Sigmoid colon (tissue), 4 donors: ENCODE measurements around the gene GBF1.
A peak's percentile ranks its signal among the peaks of the same experiment; 100 is the strongest.

Source experiments
- CTCF ChIP-seq, 4 experiments: fragments of 450-650 bp in 3 of 4; fragments of 200-600 bp in 1 of 4; IDR thresholded peaks; one replicate each; pipeline ENCODE4 v1.5.1; 2016 to 2019; ENCODE audit warnings: antibody characterized with exemption in 4 of 4, mild to moderate bottlenecking in 3 of 4, moderate library complexity in 2 of 4
- POLR2A ChIP-seq, 2 donors: fragments of 450-650 bp; IDR thresholded peaks; one replicate each; pipeline ENCODE4 v1.6.1; 2016; ENCODE audit warnings: antibody characterized with exemption in 2 of 2, mild to moderate bottlenecking in 2 of 2, moderate library complexity in 2 of 2
- POLR2AphosphoS5 ChIP-seq, 4 donors: sonication (generic); formaldehyde crosslinking; IDR thresholded peaks; one replicate each; pipeline ENCODE4 v1.6.1; 2017; ENCODE audit warnings: antibody characterized with exemption in 4 of 4

GRCh38 chr10:102229810-102230263 is 15.5 kb upstream of the GBF1 start:
- TF ChIP-seq POLR2A (IDR thresholded peaks at IDR 0.05) (no peak), CTCF (IDR thresholded peaks at IDR 0.05) (peak; percentile 89 to 93 (median 90)), POLR2AphosphoS5 (IDR thresholded peaks at IDR 0.05) (peak in 1 of 4 donors; percentile 10)
